Endometrial microvascular endothelial cells (primary cell): ENCODE data around the gene CAMK2A. TPM values are rescaled to one million over a fixed set of nuclear protein-coding genes. Genes with fewer than 3 reads are reported as not detected.

Experiments
- in situ Hi-C: cut with HindIII; loops from 2 replicates; pipeline ENCODE4 v1.10.0; 2017; ENCODE audit warnings: low sequenced_read_pairs, low pct_unique_long_range_greater_than_20kb; ENCODE audit errors: inconsistent ontology term
- total RNA-seq: library from RNA; depleted of rRNA; stranded (reverse); fragments of >200 nt; gene quantifications from one replicate; pipeline ENCODE4 v1.2.3, GENCODE V29; 2015; ENCODE audit errors: inconsistent ontology term

CAMK2A gene
- total RNA-seq, 1 donor from 2014 or later: not detected

- in situ Hi-C loops: no loop called here
Observed at GRCh38 chr5:150230842-150231241, 58.7 kb downstream of the CAMK2A start.

- in situ Hi-C loops: no loop called here
Observed at GRCh38 chr5:150229571-150229970, 60.0 kb downstream of the CAMK2A start.

- in situ Hi-C loops: no loop called here
Observed at GRCh38 chr5:150227606-150228273, 61.8 kb downstream of the CAMK2A start.

GRCh38 chr5:150227036-150227435 is 62.5 kb downstream of the CAMK2A start:
- in situ Hi-C loops: no loop called here

GRCh38 chr5:150224483-150225027 is 65.0 kb downstream of the CAMK2A start:
- in situ Hi-C loops: no loop called here

- in situ Hi-C loops: no loop called here
Observed at GRCh38 chr5:150223474-150223873, 66.1 kb downstream of the CAMK2A start.

GRCh38 chr5:150222906-150223305 is 66.7 kb downstream of the CAMK2A start:
- in situ Hi-C loops: no loop called here

- in situ Hi-C loops: no loop called here
Observed at GRCh38 chr5:150221471-150221870, 68.1 kb downstream of the CAMK2A start.

- in situ Hi-C loops: no loop called here
Observed at GRCh38 chr5:150219861-150220260, 69.7 kb downstream of the CAMK2A start.

- in situ Hi-C loops: no loop called here
Observed at GRCh38 chr5:150219142-150219541, 70.4 kb downstream of the CAMK2A start.

- in situ Hi-C loops: no loop called here
Observed at GRCh38 chr5:150218693-150219035, 70.9 kb downstream of the CAMK2A start.

GRCh38 chr5:150217873-150218692 is 71.5 kb downstream of the CAMK2A start:
- in situ Hi-C loops: no loop called here

GRCh38 chr5:150217038-150217437 is 72.5 kb downstream of the CAMK2A start:
- in situ Hi-C loops: no loop called here

GRCh38 chr5:150215979-150216944 is 73.3 kb downstream of the CAMK2A start:
- in situ Hi-C loops: no loop called here

- in situ Hi-C loops: no loop called here
Observed at GRCh38 chr5:150214289-150214688, 75.3 kb downstream of the CAMK2A start.

GRCh38 chr5:150213530-150213929 is 76.0 kb downstream of the CAMK2A start:
- in situ Hi-C loops: no loop called here

GRCh38 chr5:150211156-150212030 is 78.2 kb downstream of the CAMK2A start:
- in situ Hi-C loops: no loop called here

- in situ Hi-C loops: no loop called here
Observed at GRCh38 chr5:150210644-150211043, 78.9 kb downstream of the CAMK2A start.
